ENCODE data around the gene CDH13.

DNA sequence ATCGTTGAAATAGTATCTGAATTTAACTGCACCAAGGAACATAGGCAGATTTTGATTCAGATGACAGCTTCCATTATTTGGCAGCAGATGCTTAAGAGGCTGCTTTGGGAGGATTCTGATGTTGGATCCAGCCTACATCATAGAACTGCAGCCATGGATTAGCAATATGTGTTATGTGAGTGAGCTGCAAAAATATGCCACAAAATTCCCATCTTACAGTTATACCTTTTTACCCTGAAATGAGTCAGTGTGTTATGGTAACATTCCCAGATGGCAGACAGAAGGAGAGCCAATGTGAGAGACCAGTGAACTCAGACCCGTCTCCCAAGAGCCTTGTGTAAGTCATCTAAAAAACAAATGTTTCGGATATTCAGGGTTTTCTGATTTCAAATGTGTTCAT, 206.1 kb downstream of the CDH13 start:
- TF ChIP-seq, protein P1, sequence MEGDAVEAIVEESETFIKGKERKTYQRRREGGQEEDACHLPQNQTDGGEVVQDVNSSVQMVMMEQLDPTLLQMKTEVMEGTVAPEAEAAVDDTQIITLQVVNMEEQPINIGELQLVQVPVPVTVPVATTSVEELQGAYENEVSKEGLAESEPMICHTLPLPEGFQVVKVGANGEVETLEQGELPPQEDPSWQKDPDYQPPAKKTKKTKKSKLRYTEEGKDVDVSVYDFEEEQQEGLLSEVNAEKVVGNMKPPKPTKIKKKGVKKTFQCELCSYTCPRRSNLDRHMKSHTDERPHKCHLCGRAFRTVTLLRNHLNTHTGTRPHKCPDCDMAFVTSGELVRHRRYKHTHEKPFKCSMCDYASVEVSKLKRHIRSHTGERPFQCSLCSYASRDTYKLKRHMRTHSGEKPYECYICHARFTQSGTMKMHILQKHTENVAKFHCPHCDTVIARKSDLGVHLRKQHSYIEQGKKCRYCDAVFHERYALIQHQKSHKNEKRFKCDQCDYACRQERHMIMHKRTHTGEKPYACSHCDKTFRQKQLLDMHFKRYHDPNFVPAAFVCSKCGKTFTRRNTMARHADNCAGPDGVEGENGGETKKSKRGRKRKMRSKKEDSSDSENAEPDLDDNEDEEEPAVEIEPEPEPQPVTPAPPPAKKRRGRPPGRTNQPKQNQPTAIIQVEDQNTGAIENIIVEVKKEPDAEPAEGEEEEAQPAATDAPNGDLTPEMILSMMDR (IDR thresholded peaks at IDR 0.05) = no peak
- no peak for TF ChIP-seq ZFX (IDR thresholded peaks at IDR 0.05; ENCODE audit: borderline replicate concordance)
